Naive thymus-derived CD4-positive, alpha-beta T cell (primary cell): ENCODE results near the gene LOXL1. TPM values are rescaled to one million over a fixed set of nuclear protein-coding genes. Genes with fewer than 3 reads are reported as not detected.

Source experiments
- ATAC-seq: fragments of 150-1000 bp; cut with Tn5 transposase; 2 replicates; pipeline ENCODE4 v1.10.0; 2021; ENCODE audit warnings: mild to moderate bottlenecking, moderate library complexity
- CTCF ChIA-PET: fragments of 350-600 bp; sonication (Branson Sonifier 250); formaldehyde crosslinking; loops from one replicate; lab custom pipeline; 2021; ENCODE audit warnings: antibody characterized with exemption; lab: Charles Lee
- POLR2A ChIA-PET: fragments of 350-600 bp; sonication (Branson Sonifier 250); formaldehyde crosslinking; loops from one replicate; lab custom pipeline; 2021; ENCODE audit warnings: antibody characterized with exemption, inconsistent platforms; lab: Charles Lee
- DNase-seq, 9 donors: peaks; one replicate each; pipeline versions ENCODE4 v3.0.0 to v3.0.0-alpha.2; 2020 to 2022; ENCODE audit warnings: mixed read lengths in 1 of 9
- H3K27ac ChIP-seq: one replicate; pipeline ENCODE4 v1.7.0; 2013; ENCODE audit warnings: mild to moderate bottlenecking, low read depth, low read length, moderate library complexity
- H3K27me3 ChIP-seq, 2 donors: one replicate each; pipeline ENCODE4 v1.7.0; 2013; ENCODE audit warnings: low read length in 2 of 2, mild to moderate bottlenecking in 2 of 2, moderate library complexity in 2 of 2; ENCODE audit not compliant: control insufficient read depth in 2 of 2, insufficient read depth in 2 of 2
- H3K36me3 ChIP-seq, 3 experiments: 1 replicate in 2 of 3; 2 replicates in 1 of 3; pipeline ENCODE4 v1.7.0; 2013; ENCODE audit warnings: low read length in 3 of 3, mild to moderate bottlenecking in 3 of 3, moderate library complexity in 1 of 3; ENCODE audit not compliant: insufficient read depth in 3 of 3, control insufficient read depth in 2 of 3
- H3K4me1 ChIP-seq, 2 donors: one replicate each; pipeline ENCODE4 v1.7.0; 2013; ENCODE audit warnings: low read length in 2 of 2, mild to moderate bottlenecking in 2 of 2, moderate library complexity in 1 of 2; ENCODE audit not compliant: control insufficient read depth in 2 of 2, insufficient read depth in 2 of 2
- H3K4me3 ChIP-seq: 2 replicates; pipeline ENCODE4 v1.7.0; 2013; ENCODE audit warnings: mild to moderate bottlenecking, low read length
- H3K9me3 ChIP-seq, 3 experiments: 1 replicate in 2 of 3; 2 replicates in 1 of 3; pipeline ENCODE4 v1.7.0; 2013; ENCODE audit warnings: low read length in 3 of 3; ENCODE audit not compliant: control insufficient read depth in 2 of 3
- H3K27ac Mint-ChIP-seq, 9 donors: one replicate each; pipeline ENCODE4 v1.8.0; 2020 to 2022; ENCODE audit warnings: mixed read lengths in 9 of 9, mild to moderate bottlenecking in 8 of 9, moderate library complexity in 5 of 9, inconsistent platforms in 2 of 9
- H3K27me3 Mint-ChIP-seq, 5 donors: one replicate each; pipeline ENCODE4 v1.8.0; 2021 to 2022; ENCODE audit warnings: mixed read lengths in 5 of 5, mild to moderate bottlenecking in 1 of 5
- H3K36me3 Mint-ChIP-seq, 5 donors: one replicate each; pipeline ENCODE4 v1.8.0; 2020 to 2022; ENCODE audit warnings: mixed read lengths in 5 of 5, mild to moderate bottlenecking in 3 of 5, inconsistent platforms in 1 of 5
- H3K4me1 Mint-ChIP-seq, 7 donors: one replicate each; pipeline ENCODE4 v1.8.0; 2020 to 2022; ENCODE audit warnings: mixed read lengths in 7 of 7, mild to moderate bottlenecking in 3 of 7, inconsistent platforms in 1 of 7
- H3K4me3 Mint-ChIP-seq, 10 donors: one replicate each; pipeline ENCODE4 v1.8.0; 2020 to 2022; ENCODE audit warnings: mild to moderate bottlenecking in 10 of 10, mixed read lengths in 10 of 10, moderate library complexity in 6 of 10, inconsistent platforms in 2 of 10
- H3K9me3 Mint-ChIP-seq, 11 donors: one replicate each; pipeline ENCODE4 v1.8.0; 2020 to 2022; ENCODE audit warnings: mixed read lengths in 11 of 11, mild to moderate bottlenecking in 4 of 11, inconsistent platforms in 1 of 11, moderate library complexity in 1 of 11
- intact Hi-C, 2 donors: fragments of 100-400 bp; cut with micrococcal nuclease; formaldehyde crosslinking; loops; one replicate each; pipeline ENCODE4 v1.15.1; 2023
- polyA plus RNA-seq, 2 donors: library from polyadenylated mRNA; unstranded; fragments of 300-500 nt; fragmentation: Illumina TruSeq; gene quantifications; one replicate each; pipeline ENCODE4 v1.2.3, GENCODE V29; 2021
- total RNA-seq, 6 experiments: library from RNA in 5 of 6; stranded (reverse) in 5 of 6; gene quantifications; 1 replicate in 5 of 6; 2 replicates in 1 of 6; pipeline ENCODE4 v1.2.3 and lab custom pipeline; 2021 to 2026

Gene LOXL1
- total and polyA plus RNA-seq, 7 experiments from 2014 or later, result 0.49 to 2.3 (median 1.3) TPM

DNA sequence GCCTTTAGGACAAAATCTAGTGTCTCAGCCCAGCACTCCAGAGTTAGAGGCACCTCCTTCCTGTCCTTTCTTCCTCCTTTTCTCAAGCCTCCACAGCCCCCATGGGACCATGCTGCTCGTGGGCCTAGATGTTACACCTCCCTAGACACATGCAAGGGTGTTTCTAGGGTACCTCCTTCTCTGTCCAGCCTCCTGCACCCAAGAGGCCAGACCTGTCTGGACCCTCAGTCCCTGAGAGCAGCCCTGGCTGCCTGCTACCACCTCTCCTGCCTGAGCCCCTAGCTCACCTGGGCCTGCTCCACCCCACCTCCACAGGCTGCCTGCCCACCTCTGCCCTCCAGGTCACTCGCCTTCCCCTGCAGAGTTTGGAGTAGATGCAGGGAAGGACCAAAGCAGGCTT is 5.2 kb downstream of the LOXL1 start:
- ChIA-PET POLR2A (no interaction called here), CTCF (no interaction called here)
- no peak for DNase-seq
- intact Hi-C loops, result no loop called here
- H3K4me1 ChIP-seq, result peaks cover 4 to 6% of the 10 kb centered on the region in 2 donors
- no peaks in the 10 kb centered on the region for H3K27me3 Mint-ChIP-seq
- peaks cover 6 to 30% (median 11%) of the 10 kb centered on the region in 7 donors for H3K4me1 Mint-ChIP-seq
- no peaks in the 10 kb centered on the region for H3K36me3 ChIP-seq
- no peak overlapping the region for H3K4me3 ChIP-seq
- no peaks in the 10 kb centered on the region for H3K9me3 ChIP-seq
- no peak overlapping the region for H3K27ac ChIP-seq
- H3K4me3 Mint-ChIP-seq, result peak overlapping the region in 1 of 10 donors; percentile 28
- no peaks in the 10 kb centered on the region for H3K27me3 ChIP-seq
- no peak for ATAC-seq
- H3K9me3 Mint-ChIP-seq, result peaks cover 0 to under 1% (median 0%) of the 10 kb centered on the region in 11 donors
- H3K36me3 Mint-ChIP-seq, result no peaks in the 10 kb centered on the region
- peak overlapping the region in 1 of 9 donors; percentile 21 for H3K27ac Mint-ChIP-seq

- Histone ChIP-seq H3K36me3 (no peaks in the 10 kb centered on the region), H3K4me1 (peaks cover 4 to 6% of the 10 kb centered on the region in 2 donors), H3K27me3 (no peaks in the 10 kb centered on the region), H3K9me3 (no peaks in the 10 kb centered on the region), H3K27ac (no peak overlapping the region), H3K4me3 (no peak overlapping the region)
- Mint-ChIP-seq H3K27ac (no peak overlapping the region), H3K27me3 (no peaks in the 10 kb centered on the region), H3K4me3 (no peak overlapping the region), H3K36me3 (no peaks in the 10 kb centered on the region), H3K4me1 (peaks cover 6 to 30% (median 11%) of the 10 kb centered on the region in 7 donors), H3K9me3 (peaks cover 0 to 2% (median 0%) of the 10 kb centered on the region in 11 donors)
- ChIA-PET POLR2A (no interaction called here), CTCF (interaction anchor here (1.1 kb wide), 1 partner anchor 35 kb away, joined by 3 read pairs; no protein-coding TSS in a partner anchor)
- ATAC-seq, result no peak
- intact Hi-C loops, result no loop called here
- no peak for DNase-seq
These were observed 6.3 kb downstream of the LOXL1 start for GRCh38 chr15:73932381-73933191.

- POLR2A ChIA-PET, result interaction anchor here (1.9 kb wide), 1 partner anchor 32 kb away, joined by 7 read pairs; no protein-coding TSS in a partner anchor
- peaks cover 0 to 2% (median 0%) of the 10 kb centered on the region in 11 donors for H3K9me3 Mint-ChIP-seq
- H3K36me3 Mint-ChIP-seq, result no peaks in the 10 kb centered on the region
- DNase-seq (no peak), ATAC-seq (no peak)
- no peaks in the 10 kb centered on the region for H3K27me3 Mint-ChIP-seq
- intact Hi-C loops, result no loop called here
- no peak overlapping the region for H3K27ac Mint-ChIP-seq
- H3K4me1 ChIP-seq, result no peaks in the 10 kb centered on the region
- no peak overlapping the region for H3K4me3 Mint-ChIP-seq
- no peak overlapping the region for H3K4me3 ChIP-seq
- CTCF ChIA-PET, result interaction anchor here (1.2 to 1.6 kb wide), 2 partner anchors 14 to 17 kb away, joined by 4 to 5 read pairs; no protein-coding TSS in a partner anchor
- peaks cover 0 to 17% (median under 1%) of the 10 kb centered on the region in 7 donors for H3K4me1 Mint-ChIP-seq
- no peak overlapping the region for H3K27ac ChIP-seq
- H3K27me3 ChIP-seq, result no peaks in the 10 kb centered on the region
- no peaks in the 10 kb centered on the region for H3K9me3 ChIP-seq
- no peaks in the 10 kb centered on the region for H3K36me3 ChIP-seq
These were observed 8.0 kb downstream of the LOXL1 start for GRCh38 chr15:73934281-73934680.

GRCh38 chr15:73935547-73935946 is 9.3 kb downstream of the LOXL1 start:
- no peak overlapping the region for H3K27ac Mint-ChIP-seq
- ChIA-PET POLR2A (interaction anchor here (1.1 to 1.9 kb wide), 2 partner anchors 8 to 30 kb away, joined by 4 to 7 read pairs; no protein-coding TSS in a partner anchor), CTCF (interaction anchor here (1.2 to 1.7 kb wide), 3 partner anchors 8 to 16 kb away, joined by 4 to 11 read pairs (median 5); no protein-coding TSS in a partner anchor)
- Histone ChIP-seq H3K4me3 (no peak overlapping the region), H3K27ac (no peak overlapping the region), H3K27me3 (no peaks in the 10 kb centered on the region), H3K9me3 (no peaks in the 10 kb centered on the region), H3K36me3 (no peaks in the 10 kb centered on the region), H3K4me1 (no peaks in the 10 kb centered on the region)
- no peak overlapping the region for H3K4me3 Mint-ChIP-seq
- no peaks in the 10 kb centered on the region for H3K27me3 Mint-ChIP-seq
- H3K9me3 Mint-ChIP-seq, result peaks cover 0 to 2% (median 0%) of the 10 kb centered on the region in 11 donors
- ATAC-seq (no peak), DNase-seq (no peak)
- no peaks in the 10 kb centered on the region for H3K36me3 Mint-ChIP-seq
- intact Hi-C loops, result no loop called here
- peaks cover 0 to 10% (median 0%) of the 10 kb centered on the region in 7 donors for H3K4me1 Mint-ChIP-seq

GRCh38 chr15:73936181-73936580 is 9.9 kb downstream of the LOXL1 start:
- Mint-ChIP-seq H3K4me1 (peaks cover 0 to 8% (median under 1%) of the 10 kb centered on the region in 7 donors), H3K27me3 (no peaks in the 10 kb centered on the region), H3K4me3 (no peak overlapping the region), H3K27ac (no peak overlapping the region), H3K36me3 (no peaks in the 10 kb centered on the region), H3K9me3 (peaks cover 0 to 2% (median 0%) of the 10 kb centered on the region in 11 donors)
- H3K9me3 ChIP-seq, result no peaks in the 10 kb centered on the region
- DNase-seq, result no peak
- no peak overlapping the region for H3K27ac ChIP-seq
- no peak for ATAC-seq
- intact Hi-C loops, result no loop called here
- no peak overlapping the region for H3K4me3 ChIP-seq
- no peaks in the 10 kb centered on the region for H3K4me1 ChIP-seq
- H3K27me3 ChIP-seq, result no peaks in the 10 kb centered on the region
- H3K36me3 ChIP-seq, result no peaks in the 10 kb centered on the region
- POLR2A ChIA-PET, result interaction anchor here (1.1 to 1.9 kb wide), 2 partner anchors 9 to 30 kb away, joined by 4 to 7 read pairs; no protein-coding TSS in a partner anchor
- CTCF ChIA-PET, result interaction anchor here (0.7 to 1.7 kb wide), 3 partner anchors 8 to 30 kb away, joined by 3 to 11 read pairs (median 4); no protein-coding TSS in a partner anchor

GRCh38 chr15:73936588-73937290 is 10.5 kb downstream of the LOXL1 start:
- no peaks in the 10 kb centered on the region for H3K27me3 Mint-ChIP-seq
- H3K9me3 ChIP-seq, result no peaks in the 10 kb centered on the region
- no peaks in the 10 kb centered on the region for H3K36me3 Mint-ChIP-seq
- no peak for ATAC-seq
- ChIA-PET CTCF (interaction anchor here (0.7 to 1.7 kb wide), 3 partner anchors 9 to 30 kb away, joined by 3 to 11 read pairs (median 4); no protein-coding TSS in a partner anchor), POLR2A (interaction anchor here (1.1 kb wide), 1 partner anchor 9 kb away, joined by 4 read pairs; no protein-coding TSS in a partner anchor)
- no peak overlapping the region for H3K4me3 Mint-ChIP-seq
- no peaks in the 10 kb centered on the region for H3K27me3 ChIP-seq
- no peak overlapping the region for H3K4me3 ChIP-seq
- peaks cover 0 to 2% (median 0%) of the 10 kb centered on the region in 11 donors for H3K9me3 Mint-ChIP-seq
- no peaks in the 10 kb centered on the region for H3K36me3 ChIP-seq
- intact Hi-C loops, result no loop called here
- no peak for DNase-seq
- H3K4me1 Mint-ChIP-seq, result peaks cover 3 to 10% (median 6%) of the 10 kb centered on the region in 7 donors
- no peak overlapping the region for H3K27ac Mint-ChIP-seq
- no peak overlapping the region for H3K27ac ChIP-seq
- peaks cover 4 to 5% of the 10 kb centered on the region in 2 donors for H3K4me1 ChIP-seq
